H1 (cell line): ENCODE results near the gene USP16. TPM values are rescaled to one million over a fixed set of nuclear protein-coding genes. Genes with fewer than 3 reads are reported as not detected.

Experiments used
- TBP ChIP-seq: IDR thresholded peaks from 2 replicates; pipeline ENCODE4 v1.6.1; 2011; ENCODE audit warnings: low read depth, low read length, improper control_type of control experiment
- polyA plus RNA-seq, 7 experiments: library from polyadenylated mRNA; depleted of rRNA in 3 of 7; stranded (reverse) in 5 of 7; unstranded in 2 of 7; fragments of >200 nt in 5 of 7; fragments of 200-250 nt in 2 of 7; gene quantifications; 1 replicate in 5 of 7; 2 replicates in 1 of 7; 4 replicates in 1 of 7; pipeline versions ENCODE4 v1.2.1 to v1.2.3, GENCODE V29; 2011 to 2013; ENCODE audit warnings: missing spikeins in 2 of 7, mixed read lengths in 2 of 7
- total RNA-seq: library from RNA; stranded (reverse); fragmentation: NEBNext Ultra II Directional; extraction: Animal tissue kit (Norgen Biotek cat#: 25700); gene quantifications from 2 replicates; pipeline ENCODE4 v1.2.1, GENCODE V29; 2021
- TF ChIP-seq, protein P1 (sequence below): fragments of 300-600 bp; sonication (generic); IDR thresholded peaks from 2 replicates; pipeline ENCODE4 v1.7.1; 2012; ENCODE audit warnings: low read length, moderate library complexity, mild to moderate bottlenecking, inconsistent platforms; ENCODE audit not compliant: insufficient replicate concordance

The USP16 gene
- total and polyA plus RNA-seq, 2 of the 8 experiments (the other 6 are each of a cell fraction or from before 2014, with no cell fraction given): 3.4 to 19.1 TPM

GRCh38 chr21:28975397-28975796 lies 49.1 kb upstream of the USP16 start (continued):
- no peak for TF ChIP-seq TBP
- TF ChIP-seq, protein P1, sequence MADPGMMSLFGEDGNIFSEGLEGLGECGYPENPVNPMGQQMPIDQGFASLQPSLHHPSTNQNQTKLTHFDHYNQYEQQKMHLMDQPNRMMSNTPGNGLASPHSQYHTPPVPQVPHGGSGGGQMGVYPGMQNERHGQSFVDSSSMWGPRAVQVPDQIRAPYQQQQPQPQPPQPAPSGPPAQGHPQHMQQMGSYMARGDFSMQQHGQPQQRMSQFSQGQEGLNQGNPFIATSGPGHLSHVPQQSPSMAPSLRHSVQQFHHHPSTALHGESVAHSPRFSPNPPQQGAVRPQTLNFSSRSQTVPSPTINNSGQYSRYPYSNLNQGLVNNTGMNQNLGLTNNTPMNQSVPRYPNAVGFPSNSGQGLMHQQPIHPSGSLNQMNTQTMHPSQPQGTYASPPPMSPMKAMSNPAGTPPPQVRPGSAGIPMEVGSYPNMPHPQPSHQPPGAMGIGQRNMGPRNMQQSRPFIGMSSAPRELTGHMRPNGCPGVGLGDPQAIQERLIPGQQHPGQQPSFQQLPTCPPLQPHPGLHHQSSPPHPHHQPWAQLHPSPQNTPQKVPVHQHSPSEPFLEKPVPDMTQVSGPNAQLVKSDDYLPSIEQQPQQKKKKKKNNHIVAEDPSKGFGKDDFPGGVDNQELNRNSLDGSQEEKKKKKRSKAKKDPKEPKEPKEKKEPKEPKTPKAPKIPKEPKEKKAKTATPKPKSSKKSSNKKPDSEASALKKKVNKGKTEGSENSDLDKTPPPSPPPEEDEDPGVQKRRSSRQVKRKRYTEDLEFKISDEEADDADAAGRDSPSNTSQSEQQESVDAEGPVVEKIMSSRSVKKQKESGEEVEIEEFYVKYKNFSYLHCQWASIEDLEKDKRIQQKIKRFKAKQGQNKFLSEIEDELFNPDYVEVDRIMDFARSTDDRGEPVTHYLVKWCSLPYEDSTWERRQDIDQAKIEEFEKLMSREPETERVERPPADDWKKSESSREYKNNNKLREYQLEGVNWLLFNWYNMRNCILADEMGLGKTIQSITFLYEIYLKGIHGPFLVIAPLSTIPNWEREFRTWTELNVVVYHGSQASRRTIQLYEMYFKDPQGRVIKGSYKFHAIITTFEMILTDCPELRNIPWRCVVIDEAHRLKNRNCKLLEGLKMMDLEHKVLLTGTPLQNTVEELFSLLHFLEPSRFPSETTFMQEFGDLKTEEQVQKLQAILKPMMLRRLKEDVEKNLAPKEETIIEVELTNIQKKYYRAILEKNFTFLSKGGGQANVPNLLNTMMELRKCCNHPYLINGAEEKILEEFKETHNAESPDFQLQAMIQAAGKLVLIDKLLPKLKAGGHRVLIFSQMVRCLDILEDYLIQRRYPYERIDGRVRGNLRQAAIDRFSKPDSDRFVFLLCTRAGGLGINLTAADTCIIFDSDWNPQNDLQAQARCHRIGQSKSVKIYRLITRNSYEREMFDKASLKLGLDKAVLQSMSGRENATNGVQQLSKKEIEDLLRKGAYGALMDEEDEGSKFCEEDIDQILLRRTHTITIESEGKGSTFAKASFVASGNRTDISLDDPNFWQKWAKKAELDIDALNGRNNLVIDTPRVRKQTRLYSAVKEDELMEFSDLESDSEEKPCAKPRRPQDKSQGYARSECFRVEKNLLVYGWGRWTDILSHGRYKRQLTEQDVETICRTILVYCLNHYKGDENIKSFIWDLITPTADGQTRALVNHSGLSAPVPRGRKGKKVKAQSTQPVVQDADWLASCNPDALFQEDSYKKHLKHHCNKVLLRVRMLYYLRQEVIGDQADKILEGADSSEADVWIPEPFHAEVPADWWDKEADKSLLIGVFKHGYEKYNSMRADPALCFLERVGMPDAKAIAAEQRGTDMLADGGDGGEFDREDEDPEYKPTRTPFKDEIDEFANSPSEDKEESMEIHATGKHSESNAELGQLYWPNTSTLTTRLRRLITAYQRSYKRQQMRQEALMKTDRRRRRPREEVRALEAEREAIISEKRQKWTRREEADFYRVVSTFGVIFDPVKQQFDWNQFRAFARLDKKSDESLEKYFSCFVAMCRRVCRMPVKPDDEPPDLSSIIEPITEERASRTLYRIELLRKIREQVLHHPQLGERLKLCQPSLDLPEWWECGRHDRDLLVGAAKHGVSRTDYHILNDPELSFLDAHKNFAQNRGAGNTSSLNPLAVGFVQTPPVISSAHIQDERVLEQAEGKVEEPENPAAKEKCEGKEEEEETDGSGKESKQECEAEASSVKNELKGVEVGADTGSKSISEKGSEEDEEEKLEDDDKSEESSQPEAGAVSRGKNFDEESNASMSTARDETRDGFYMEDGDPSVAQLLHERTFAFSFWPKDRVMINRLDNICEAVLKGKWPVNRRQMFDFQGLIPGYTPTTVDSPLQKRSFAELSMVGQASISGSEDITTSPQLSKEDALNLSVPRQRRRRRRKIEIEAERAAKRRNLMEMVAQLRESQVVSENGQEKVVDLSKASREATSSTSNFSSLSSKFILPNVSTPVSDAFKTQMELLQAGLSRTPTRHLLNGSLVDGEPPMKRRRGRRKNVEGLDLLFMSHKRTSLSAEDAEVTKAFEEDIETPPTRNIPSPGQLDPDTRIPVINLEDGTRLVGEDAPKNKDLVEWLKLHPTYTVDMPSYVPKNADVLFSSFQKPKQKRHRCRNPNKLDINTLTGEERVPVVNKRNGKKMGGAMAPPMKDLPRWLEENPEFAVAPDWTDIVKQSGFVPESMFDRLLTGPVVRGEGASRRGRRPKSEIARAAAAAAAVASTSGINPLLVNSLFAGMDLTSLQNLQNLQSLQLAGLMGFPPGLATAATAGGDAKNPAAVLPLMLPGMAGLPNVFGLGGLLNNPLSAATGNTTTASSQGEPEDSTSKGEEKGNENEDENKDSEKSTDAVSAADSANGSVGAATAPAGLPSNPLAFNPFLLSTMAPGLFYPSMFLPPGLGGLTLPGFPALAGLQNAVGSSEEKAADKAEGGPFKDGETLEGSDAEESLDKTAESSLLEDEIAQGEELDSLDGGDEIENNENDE: no peak
